Endothelial cell of umbilical vein (primary cell): Measurements from ENCODE around the gene HLX. TPM values are rescaled to one million over a fixed set of nuclear protein-coding genes. Genes with fewer than 3 reads are reported as not detected.

Experiments
- BruUV-seq: library from RNA; stranded (reverse); fragments of 400-500 nt; replicated peaks from 2 replicates; lab custom pipeline; 2021; lab: Mats Ljungman, UMichigan
- CTCF ChIA-PET: fragments of 300-600, 350-600 bp; sonication (Branson Sonifier 250); formaldehyde crosslinking; loops from one replicate; lab custom pipeline; 2021; ENCODE audit warnings: antibody characterized with exemption, inconsistent platforms; lab: Charles Lee
- POLR2A ChIA-PET: fragments of 300-600, 350-600 bp; sonication (Branson Sonifier 250); formaldehyde crosslinking; loops from one replicate; lab custom pipeline; 2021; ENCODE audit warnings: antibody characterized with exemption, inconsistent platforms; lab: Charles Lee
- DNase-seq: peaks from one replicate; pipeline ENCODE4 v3.0.0-alpha.2; 2011; ENCODE audit warnings: low read depth, low spot score
- FAIRE-seq: peaks from 2 replicates; lab custom pipeline; 2011; peaks lifted over from hg19 to GRCh38; lab: Jason Lieb, UNC
- H2AFZ ChIP-seq: 2 replicates; pipeline ENCODE4 v1.6.0; 2012; ENCODE audit warnings: low read depth, low read length, control low read depth, inconsistent platforms
- H3K27ac ChIP-seq: 2 replicates; pipeline ENCODE4 v1.5.1; 2011; ENCODE audit warnings: low read depth, mild to moderate bottlenecking, control low read depth, low read length, moderate library complexity; ENCODE audit not compliant: insufficient read depth
- H3K27me3 ChIP-seq, 2 experiments: 2 replicates each; pipeline versions ENCODE4 v1.6.0 to v1.6.1; 2011; ENCODE audit warnings: low read length in 2 of 2, mixed read lengths in 1 of 2; ENCODE audit not compliant: control insufficient read depth in 2 of 2, insufficient read depth in 2 of 2
- H3K36me3 ChIP-seq, 2 experiments: 2 replicates in 1 of 2; 3 replicates in 1 of 2; pipeline ENCODE4 v1.5.1; 2011; ENCODE audit warnings: low read length in 2 of 2, mild to moderate bottlenecking in 1 of 2, moderate library complexity in 1 of 2; ENCODE audit not compliant: control insufficient read depth in 2 of 2, insufficient read depth in 2 of 2; ENCODE audit errors: extremely low read depth in 1 of 2
- H3K4me1 ChIP-seq: 3 replicates; pipeline ENCODE4 v1.5.1; 2011; ENCODE audit warnings: mild to moderate bottlenecking, low read length; ENCODE audit not compliant: control insufficient read depth, insufficient read depth; ENCODE audit errors: extremely low read depth
- H3K4me2 ChIP-seq: 2 replicates; pipeline ENCODE4 v1.6.1; 2011; ENCODE audit warnings: low read length, control low read depth, mixed read lengths; ENCODE audit not compliant: insufficient read depth
- H3K4me3 ChIP-seq, 3 experiments: fragments of 200-600 bp in 1 of 3; sonication (generic), shearing (Covaris generic) in 1 of 3; replicated peaks in 1 of 3; 2 replicates each; pipeline ENCODE4 v1.5.1; 2011 to 2016; ENCODE audit warnings: control low read depth in 3 of 3, low read length in 3 of 3, mild to moderate bottlenecking in 2 of 3, inconsistent platforms in 1 of 3, low read depth in 1 of 3, moderate library complexity in 1 of 3; ENCODE audit not compliant: insufficient read depth in 1 of 3
- H3K79me2 ChIP-seq: 2 replicates; pipeline ENCODE4 v1.6.0; 2012; ENCODE audit warnings: low read length, inconsistent platforms; ENCODE audit not compliant: control insufficient read depth, insufficient read depth
- H3K9ac ChIP-seq: replicated peaks from 2 replicates; pipeline ENCODE3; 2011; ENCODE audit warnings: low read length, control low read depth; ENCODE audit not compliant: insufficient read depth; ENCODE audit errors: extremely low read depth
- H3K9me1 ChIP-seq: replicated peaks from 3 replicates; pipeline ENCODE4 v1.6.0; 2011; ENCODE audit warnings: mild to moderate bottlenecking, low read length; ENCODE audit not compliant: control insufficient read depth, insufficient read depth; ENCODE audit errors: extremely low read depth
- H3K9me3 ChIP-seq: replicated peaks from 2 replicates; pipeline ENCODE4 v1.5.1; 2012; ENCODE audit warnings: low read length, inconsistent platforms; ENCODE audit not compliant: control insufficient read depth, insufficient read depth
- H4K20me1 ChIP-seq: replicated peaks from 2 replicates; pipeline ENCODE3; 2011; ENCODE audit warnings: mild to moderate bottlenecking, low read length; ENCODE audit not compliant: control insufficient read depth, insufficient read depth; ENCODE audit errors: extremely low read depth
- EZH2 ChIP-seq: IDR thresholded peaks from 2 replicates; pipeline ENCODE4 v1.6.1; 2012; ENCODE audit warnings: borderline replicate concordance, low read depth, mild to moderate bottlenecking, moderate library complexity, low read length, inconsistent platforms; ENCODE audit not compliant: severe bottlenecking
- POLR2A ChIP-seq: IDR thresholded peaks from 2 replicates; pipeline ENCODE4 v1.6.1; 2012; ENCODE audit warnings: low read depth, mild to moderate bottlenecking, control low read depth, low read length
- POLR2AphosphoS5 ChIP-seq: IDR thresholded peaks from 2 replicates; pipeline ENCODE4 v1.6.1; 2012; ENCODE audit warnings: low read depth, mild to moderate bottlenecking, control low read depth, low read length, moderate library complexity; ENCODE audit not compliant: insufficient read depth
- dilution Hi-C: fragments of 300-500 bp; cut with MboI; formaldehyde crosslinking; loops from one replicate; pipeline ENCODE4 v1.15.0; 2019; ENCODE audit warnings: low sequenced_read_pairs; ENCODE audit not compliant: extremely low pct_ligation_motif_present
- intact Hi-C: fragments of 100-400 bp; cut with micrococcal nuclease; formaldehyde crosslinking; loops from one replicate; pipeline ENCODE4 v1.10.0; 2022
- polyA plus RNA-seq, 4 experiments: library from polyadenylated mRNA; depleted of rRNA in 3 of 4; stranded (reverse) in 3 of 4; unstranded in 1 of 4; fragments of >200 nt; gene quantifications; 2 replicates each; pipeline versions ENCODE4 v1.2.1 to v1.2.3, GENCODE V29; 2011 to 2012; ENCODE audit warnings: missing spikeins in 1 of 4
- total RNA-seq: library from RNA; stranded (reverse); gene quantifications from 2 replicates; pipeline ENCODE4 v1.2.3, GENCODE V29; 2021
- TF ChIP-seq, protein P1 (sequence below), 2 donors: IDR thresholded peaks; 1 replicate in 1 of 2; 2 replicates in 1 of 2; pipeline ENCODE4 v1.5.1; 2011; ENCODE audit warnings: low read length in 2 of 2, mild to moderate bottlenecking in 2 of 2, moderate library complexity in 2 of 2, control low read depth in 1 of 2, inconsistent platforms in 1 of 2, low read depth in 1 of 2; ENCODE audit not compliant: insufficient read depth in 1 of 2; ENCODE audit errors: extremely low read depth in 1 of 2
- TF ChIP-seq, protein P2 (sequence below): IDR thresholded peaks from 2 replicates; pipeline ENCODE4 v1.6.1; 2011; ENCODE audit not compliant: insufficient read depth, insufficient read length

HLX gene
- total and polyA plus RNA-seq, 2 donors (not counting 3 experiments of a cell fraction or from before 2014, with no cell fraction given), result 7.5 to 39.1 TPM

DNA sequence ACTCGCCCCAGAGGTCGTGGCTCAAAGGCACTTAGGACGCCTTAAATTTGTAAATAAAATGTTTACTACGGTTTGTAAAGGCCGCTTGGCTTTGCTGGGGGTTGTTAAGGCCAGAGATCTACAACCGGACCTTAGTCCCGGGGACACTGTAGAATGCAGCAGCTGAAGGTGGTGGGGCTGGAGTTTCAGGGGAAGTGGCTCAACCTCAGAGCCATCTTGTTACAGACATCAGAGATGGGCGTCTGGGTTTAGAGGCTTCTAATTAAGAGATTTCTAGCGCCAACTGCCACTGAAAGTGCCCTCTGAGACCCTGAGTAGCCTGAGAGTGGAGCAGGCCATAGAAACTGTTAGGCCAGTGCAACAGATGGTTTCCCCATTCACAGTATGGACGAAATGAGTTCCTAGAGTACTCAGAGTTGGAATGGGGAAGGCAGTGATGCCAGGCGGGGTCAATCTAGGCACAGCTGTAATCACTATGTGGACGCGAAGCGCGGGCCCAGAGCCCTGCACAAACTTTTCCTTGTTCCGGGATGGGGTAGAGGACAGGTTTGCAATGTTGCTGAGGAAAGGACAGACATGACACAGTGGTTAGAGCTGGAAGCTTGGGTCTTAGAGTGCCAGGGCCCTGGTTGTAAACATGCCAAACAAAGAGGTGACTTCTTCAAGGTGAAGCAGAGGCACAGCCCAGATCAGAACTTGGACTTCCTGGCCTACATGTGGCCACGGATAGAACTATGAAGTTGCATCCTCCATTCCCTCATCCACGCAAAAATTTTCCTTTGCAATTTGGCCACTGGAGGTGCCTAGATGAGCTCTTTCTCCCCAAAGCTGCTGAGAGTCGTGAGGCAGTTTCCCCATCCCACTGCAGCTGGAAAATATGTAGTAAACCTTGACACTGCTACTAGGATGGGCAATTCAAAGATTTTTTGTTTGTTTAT is 6.0 kb downstream of the HLX start:
- Histone ChIP-seq H3K9me1 (no peaks in the 10 kb centered on the region), H3K27ac (no peak overlapping the region), H4K20me1 (peaks cover 2% of the 10 kb centered on the region), H3K4me1 (peaks cover 7% of the 10 kb centered on the region), H3K79me2 (no peaks in the 10 kb centered on the region), H3K27me3 (peaks cover 47 to 52% of the 10 kb centered on the region in 2 experiments), H3K4me2 (no peak overlapping the region), H3K9ac (no peak overlapping the region), H2AFZ (no peak overlapping the region), H3K36me3 (peaks cover 0 to 4% of the 10 kb centered on the region in 2 experiments), H3K4me3 (no peak overlapping the region), H3K9me3 (no peaks in the 10 kb centered on the region)
- intact Hi-C loops, result no loop called here
- BruUV-seq, result no TSS peak
- ChIA-PET CTCF (interaction anchor here (0.8 to 1.6 kb wide), 3 partner anchors 12 to 1570 kb away, joined by 3 to 6 read pairs (median 4); no protein-coding TSS in a partner anchor), POLR2A (no interaction called here)
- dilution Hi-C loops, result no loop called here
- FAIRE-seq (no peak), DNase-seq (no peak)
- TF ChIP-seq POLR2A (no peak), POLR2AphosphoS5 (no peak), EZH2 (no peak)
- TF ChIP-seq, protein P1, sequence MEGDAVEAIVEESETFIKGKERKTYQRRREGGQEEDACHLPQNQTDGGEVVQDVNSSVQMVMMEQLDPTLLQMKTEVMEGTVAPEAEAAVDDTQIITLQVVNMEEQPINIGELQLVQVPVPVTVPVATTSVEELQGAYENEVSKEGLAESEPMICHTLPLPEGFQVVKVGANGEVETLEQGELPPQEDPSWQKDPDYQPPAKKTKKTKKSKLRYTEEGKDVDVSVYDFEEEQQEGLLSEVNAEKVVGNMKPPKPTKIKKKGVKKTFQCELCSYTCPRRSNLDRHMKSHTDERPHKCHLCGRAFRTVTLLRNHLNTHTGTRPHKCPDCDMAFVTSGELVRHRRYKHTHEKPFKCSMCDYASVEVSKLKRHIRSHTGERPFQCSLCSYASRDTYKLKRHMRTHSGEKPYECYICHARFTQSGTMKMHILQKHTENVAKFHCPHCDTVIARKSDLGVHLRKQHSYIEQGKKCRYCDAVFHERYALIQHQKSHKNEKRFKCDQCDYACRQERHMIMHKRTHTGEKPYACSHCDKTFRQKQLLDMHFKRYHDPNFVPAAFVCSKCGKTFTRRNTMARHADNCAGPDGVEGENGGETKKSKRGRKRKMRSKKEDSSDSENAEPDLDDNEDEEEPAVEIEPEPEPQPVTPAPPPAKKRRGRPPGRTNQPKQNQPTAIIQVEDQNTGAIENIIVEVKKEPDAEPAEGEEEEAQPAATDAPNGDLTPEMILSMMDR (IDR thresholded peaks at IDR 0.05; ENCODE audit: extremely low read depth in 1 of 2, insufficient read depth in 1 of 2, low read depth in 1 of 2, low read length in 2 of 2), result no peak
- TF ChIP-seq, protein P2, sequence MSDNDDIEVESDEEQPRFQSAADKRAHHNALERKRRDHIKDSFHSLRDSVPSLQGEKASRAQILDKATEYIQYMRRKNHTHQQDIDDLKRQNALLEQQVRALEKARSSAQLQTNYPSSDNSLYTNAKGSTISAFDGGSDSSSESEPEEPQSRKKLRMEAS, result no peak
